Heart left ventricle (tissue), 16 donors: ENCODE measurements around the gene MAML3. TPM values are rescaled to one million over a fixed set of nuclear protein-coding genes. Genes with fewer than 3 reads are reported as not detected.

ENCODE experiments used
- ATAC-seq, 4 donors: fragments of 200-7000 bp; cut with Tn5 transposase; one replicate each; pipeline ENCODE4 v1.9.1; 2020 to 2022; ENCODE audit warnings: moderate library complexity in 4 of 4, mild to moderate bottlenecking in 3 of 4, moderate number of reproducible peaks in 1 of 4
- DNase-seq, 5 donors: peaks; one replicate each; pipeline ENCODE4 v3.0.0-alpha.2; 2020
- H3K27ac ChIP-seq, 12 donors: fragments of 200-600 bp; sonication (generic) in 4 of 12; one replicate each; pipeline versions ENCODE4 v1.5.0 to v1.8.0; 2016 to 2022; ENCODE audit warnings: mild to moderate bottlenecking in 2 of 12
- H3K27me3 ChIP-seq, 9 donors: fragments of 200-600 bp; sonication (generic) in 2 of 9; one replicate each; pipeline versions ENCODE4 v1.5.1 to v1.8.0; 2016 to 2022; ENCODE audit warnings: mild to moderate bottlenecking in 3 of 9
- H3K36me3 ChIP-seq, 9 donors: fragments of 200-600 bp; sonication (generic) in 2 of 9; one replicate each; pipeline versions ENCODE4 v1.5.0 to v1.8.0; 2018 to 2022; ENCODE audit warnings: mild to moderate bottlenecking in 2 of 9
- H3K4me1 ChIP-seq, 12 donors: fragments of 200-600 bp; sonication (generic) in 4 of 12; one replicate each; pipeline versions ENCODE4 v1.5.0 to v1.8.0; 2016 to 2022; ENCODE audit warnings: mild to moderate bottlenecking in 3 of 12
- H3K4me3 ChIP-seq, 12 donors: fragments of 200-600 bp; sonication (generic) in 4 of 12; one replicate each; pipeline versions ENCODE4 v1.5.0 to v1.8.0; 2017 to 2022; ENCODE audit warnings: mild to moderate bottlenecking in 9 of 12, moderate library complexity in 4 of 12
- H3K9me3 ChIP-seq, 12 donors: fragments of 200-600 bp; sonication (generic) in 4 of 12; one replicate each; pipeline versions ENCODE4 v1.5.0 to v1.8.0; 2016 to 2022; ENCODE audit warnings: mild to moderate bottlenecking in 1 of 12
- POLR2A ChIP-seq, 2 donors: fragments of 450-650 bp; IDR thresholded peaks; one replicate each; pipeline ENCODE4 v1.6.1; 2017; ENCODE audit warnings: antibody characterized with exemption in 2 of 2, mild to moderate bottlenecking in 2 of 2, moderate library complexity in 2 of 2
- WGBS, 4 donors: extraction: QIAGEN DNeasy Blood & Tissue Kit in 2 of 4; methylation state at CpG; one replicate each; pipeline versions ENCODE4 v1.1.5 to v1.1.7; 2013 to 2018; 5-methylcytosine and 5-hydroxymethylcytosine counted together
- intact Hi-C, 10 donors: fragments of 100-400 bp; cut with DNase I; formaldehyde crosslinking; loops; one replicate each; pipeline versions ENCODE4 v1.11.1 to v1.14.2; 2022
- polyA plus RNA-seq, 2 donors: library from polyadenylated mRNA; stranded (reverse); fragments of 200-250 nt; gene quantifications; one replicate each; pipeline ENCODE4 v1.2.3, GENCODE V29; 2013
- total RNA-seq, 9 donors: library from RNA; depleted of rRNA in 2 of 9; stranded (reverse); fragments of >200 nt in 2 of 9; fragmentation: NEBNext Ultra II Directional in 3 of 9; extraction: Animal tissue kit (Norgen Biotek cat#: 25700) in 3 of 9; gene quantifications; one replicate each; pipeline versions ENCODE4 v1.1.0 to v1.2.4, GENCODE V29; 2016 to 2023
- TF ChIP-seq, protein P1 (sequence below), 12 donors: fragments of 200-600 bp; sonication (generic) in 4 of 12; IDR thresholded peaks; one replicate each; pipeline versions ENCODE4 v1.5.0 to v1.8.0; 2018 to 2022; ENCODE audit warnings: antibody characterized with exemption in 12 of 12, mild to moderate bottlenecking in 5 of 12
- donor health status: ischemic (EF 13 %, LVEDD 7.1; RV severe dilation, severe dysfunction).
- donor health status: healthy with polysubstance abuse.
- donor health status: DM: no; HTN: yes; CAD: no.
- donor health status: DM: no; HTN: no; CAD: no.
- donor health status: ischemic (EF 25% LVEDD 6.9; RV normal size, moderate dysfunction).
- donor health status: ischemic (EF 25% LVEDD 5.7; RV mildly dilated, moderate dysfunction).
- donor health status: healthy.
- donor health status: DM: yes; HTN: yes; CAD: no.
- donor health status: ischemic (EF 35%, LVEDD 5.7; RV mildly dilated, moderate dysfunction).
- donor health status: nonischemic (EF 11% LVEDD 7.7; RV severe dilation, severe dysfunction).
- donor health status: DM: yes; HTN: yes; CAD: no.
- donor health status: PGD.
- donor health status: ischemic (EF 29% LVEDD 5.4; RV normal size, mild dysfunction).
- donor health status: nonischemic (EF 23%, LVEDD 6.1; RV moderate dilation, normal function).

MAML3 gene
- total and polyA plus RNA-seq, 11 donors = 0.76 to 5.9 (median 2.4) TPM

- WGBS, 4 donors = 92 to 96% (median 95%) methylated on average over 5 of the region's 5 CpGs
- no peak overlapping the region for H3K4me3 ChIP-seq
- no peak for ATAC-seq
Measured at GRCh38 chr4:140131675-140132229, 22.2 kb downstream of the MAML3 start.

GRCh38 chr4:140130677-140131076, 23.3 kb downstream of the MAML3 start:
- DNase-seq (no peak), ATAC-seq (no peak)
- H3K9me3 ChIP-seq = no peaks in the 10 kb centered on the region
- H3K4me1 ChIP-seq = peaks cover 0 to 18% (median 13%) of the 10 kb centered on the region in 12 donors
- no peaks in the 10 kb centered on the region for H3K36me3 ChIP-seq
- 94 to 100% (median 97%) methylated on average over 2 of the region's 2 CpGs for WGBS, 4 donors
- no peak overlapping the region for H3K4me3 ChIP-seq
- no peaks in the 10 kb centered on the region for H3K27me3 ChIP-seq
- TF ChIP-seq, protein P1, sequence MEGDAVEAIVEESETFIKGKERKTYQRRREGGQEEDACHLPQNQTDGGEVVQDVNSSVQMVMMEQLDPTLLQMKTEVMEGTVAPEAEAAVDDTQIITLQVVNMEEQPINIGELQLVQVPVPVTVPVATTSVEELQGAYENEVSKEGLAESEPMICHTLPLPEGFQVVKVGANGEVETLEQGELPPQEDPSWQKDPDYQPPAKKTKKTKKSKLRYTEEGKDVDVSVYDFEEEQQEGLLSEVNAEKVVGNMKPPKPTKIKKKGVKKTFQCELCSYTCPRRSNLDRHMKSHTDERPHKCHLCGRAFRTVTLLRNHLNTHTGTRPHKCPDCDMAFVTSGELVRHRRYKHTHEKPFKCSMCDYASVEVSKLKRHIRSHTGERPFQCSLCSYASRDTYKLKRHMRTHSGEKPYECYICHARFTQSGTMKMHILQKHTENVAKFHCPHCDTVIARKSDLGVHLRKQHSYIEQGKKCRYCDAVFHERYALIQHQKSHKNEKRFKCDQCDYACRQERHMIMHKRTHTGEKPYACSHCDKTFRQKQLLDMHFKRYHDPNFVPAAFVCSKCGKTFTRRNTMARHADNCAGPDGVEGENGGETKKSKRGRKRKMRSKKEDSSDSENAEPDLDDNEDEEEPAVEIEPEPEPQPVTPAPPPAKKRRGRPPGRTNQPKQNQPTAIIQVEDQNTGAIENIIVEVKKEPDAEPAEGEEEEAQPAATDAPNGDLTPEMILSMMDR (IDR thresholded peaks at IDR 0.05) = no peak
- TF ChIP-seq POLR2A (IDR thresholded peaks at IDR 0.05) = no peak
- H3K27ac ChIP-seq = no peak overlapping the region
- intact Hi-C loops = no loop called here

More at GRCh38 chr4:140131675-140132229, 22.2 kb downstream of the MAML3 start:
- intact Hi-C loops = no loop called here
- no peak overlapping the region for H3K27ac ChIP-seq
- H3K36me3 ChIP-seq = no peaks in the 10 kb centered on the region
- peaks cover 0 to 25% (median 11%) of the 10 kb centered on the region in 12 donors for H3K4me1 ChIP-seq
- DNase-seq = no peak
- no peaks in the 10 kb centered on the region for H3K9me3 ChIP-seq
- TF ChIP-seq, protein P1 (IDR thresholded peaks at IDR 0.05) = no peak
- TF ChIP-seq POLR2A (IDR thresholded peaks at IDR 0.05) = no peak
- no peaks in the 10 kb centered on the region for H3K27me3 ChIP-seq

DNA sequence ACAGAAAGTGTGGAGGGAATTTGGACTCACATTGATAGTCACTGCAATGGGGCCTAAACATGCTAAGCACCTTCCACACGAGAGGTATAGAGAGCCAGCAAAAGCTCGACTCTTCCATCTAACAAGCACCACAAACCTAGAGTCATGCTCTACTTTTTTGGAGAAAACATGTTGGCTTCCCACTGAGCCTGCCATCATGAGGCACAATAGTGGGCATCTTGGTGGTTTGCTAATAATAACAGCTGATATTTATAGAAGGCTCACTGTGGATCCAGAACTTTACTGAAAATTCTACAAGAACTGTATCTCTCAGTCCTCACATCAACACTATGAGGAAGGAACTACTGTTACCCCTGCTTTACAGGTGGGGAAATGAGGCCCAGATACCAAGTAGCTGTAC, 26.6 kb downstream of the MAML3 start:
- WGBS, 4 donors = 84 to 100% (median 93%) methylated on average over 2 of the region's 2 CpGs
- intact Hi-C loops = no loop called here
- TF ChIP-seq, protein P1 (IDR thresholded peaks at IDR 0.05) = no peak
- no peak for TF ChIP-seq POLR2A (IDR thresholded peaks at IDR 0.05)
- ATAC-seq (no peak), DNase-seq (no peak)
- no peaks in the 10 kb centered on the region for H3K27me3 ChIP-seq
- no peak overlapping the region for H3K27ac ChIP-seq
- peaks cover 0 to 8% (median 1%) of the 10 kb centered on the region in 12 donors for H3K4me1 ChIP-seq
- no peaks in the 10 kb centered on the region for H3K9me3 ChIP-seq
- no peak overlapping the region for H3K4me3 ChIP-seq
- no peaks in the 10 kb centered on the region for H3K36me3 ChIP-seq

DNA sequence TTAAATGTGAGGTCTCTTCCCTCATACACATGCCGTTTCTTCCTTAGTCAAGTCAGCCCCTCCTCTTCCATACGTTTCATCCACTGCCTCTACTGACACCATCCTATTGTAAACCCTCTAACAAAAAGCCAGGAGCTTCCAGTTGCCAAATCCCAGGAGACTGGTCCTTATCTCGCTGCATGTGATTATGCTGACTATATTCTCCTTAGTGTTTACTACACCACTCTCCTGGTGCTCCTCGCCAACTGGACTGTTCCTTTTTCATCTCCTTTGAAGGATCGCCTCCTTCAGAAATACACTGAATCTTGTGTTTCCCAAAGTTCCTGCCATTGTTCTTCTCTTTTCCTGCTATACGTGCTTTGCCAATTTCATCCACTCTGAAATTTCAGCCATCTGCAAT, 27.7 kb downstream of the MAML3 start:
- no peaks in the 10 kb centered on the region for H3K27me3 ChIP-seq
- no peak overlapping the region for H3K4me3 ChIP-seq
- no peak for TF ChIP-seq POLR2A (IDR thresholded peaks at IDR 0.05)
- TF ChIP-seq, protein P1 (IDR thresholded peaks at IDR 0.05) = no peak
- H3K4me1 ChIP-seq = peaks cover 0 to 8% (median 1%) of the 10 kb centered on the region in 12 donors
- DNase-seq (no peak), ATAC-seq (no peak)
- 64 to 78% (median 72%) methylated on average over 6 of the region's 6 CpGs for WGBS, 4 donors
- H3K36me3 ChIP-seq = no peaks in the 10 kb centered on the region
- intact Hi-C loops = no loop called here
- H3K27ac ChIP-seq = no peak overlapping the region
- no peaks in the 10 kb centered on the region for H3K9me3 ChIP-seq
